OCI-LY3 (cell line): ENCODE measurements around the gene SECISBP2.

Experiments
- H2AFZ ChIP-seq: fragments of 200-600, 300-600 bp; shearing (Covaris generic); 2 replicates; pipeline ENCODE4 v1.6.0; 2014; ENCODE audit warnings: antibody characterized with exemption, low read depth, low read length
- H3K27ac ChIP-seq: fragments of 200-600, 300-600 bp; sonication (generic); 2 replicates; pipeline ENCODE4 v1.5.1; 2014; ENCODE audit warnings: mild to moderate bottlenecking, low read length, moderate library complexity, mixed read lengths
- H3K27me3 ChIP-seq: fragments of 200-600, 300-600 bp; sonication (generic); 2 replicates; pipeline ENCODE4 v1.6.1; 2014; ENCODE audit warnings: low read depth, low read length, mixed read lengths
- H3K36me3 ChIP-seq: fragments of 200-600, 300-600 bp; sonication (generic); replicated peaks from 2 replicates; pipeline ENCODE3; 2014; ENCODE audit warnings: low read depth, low read length, mixed read lengths
- H3K4me1 ChIP-seq: fragments of 300-600, 200-600 bp; sonication (generic); 2 replicates; pipeline ENCODE4 v1.6.1; 2014; ENCODE audit warnings: low read length, mixed read lengths
- H3K4me2 ChIP-seq: fragments of 200-600, 300-600 bp; sonication (generic); 2 replicates; pipeline ENCODE4 v1.6.1; 2014; ENCODE audit warnings: low read length, mixed read lengths
- H3K4me3 ChIP-seq: fragments of 300-600, 200-600 bp; sonication (generic); 2 replicates; pipeline ENCODE4 v1.5.1; 2014; ENCODE audit warnings: antibody characterized with exemption, mild to moderate bottlenecking, low read length, moderate library complexity
- H3K79me2 ChIP-seq: fragments of 300-600, 200-600 bp; shearing (Covaris generic); 2 replicates; pipeline ENCODE4 v1.6.1; 2014; ENCODE audit warnings: mild to moderate bottlenecking, low read length, mixed read lengths
- H3K9ac ChIP-seq: fragments of 300-600, 200-600 bp; shearing (Covaris generic); 2 replicates; pipeline ENCODE4 v1.6.0; 2014; ENCODE audit warnings: mild to moderate bottlenecking, low read length, moderate library complexity
- H3K9me3 ChIP-seq: fragments of 200-600, 300-600 bp; shearing (Covaris generic); 2 replicates; pipeline ENCODE4 v1.6.1; 2014; ENCODE audit warnings: low read length, mixed read lengths; ENCODE audit not compliant: insufficient read depth
- H4K20me1 ChIP-seq: fragments of 200-600, 300-600 bp; sonication (generic); 2 replicates; pipeline ENCODE4 v1.6.1; 2016; ENCODE audit warnings: low read length, mixed read lengths; ENCODE audit not compliant: insufficient read depth
- CTCF ChIP-seq: fragments of 200-600, 300-600 bp; sonication (generic); IDR thresholded peaks from 2 replicates; pipeline ENCODE4 v1.5.1; 2014; ENCODE audit warnings: antibody characterized with exemption, low read length, low read depth
- EZH2phosphoT487 ChIP-seq: fragments of 200-600 bp; shearing (Covaris generic); IDR thresholded peaks from 2 replicates; pipeline ENCODE4 v1.6.1; 2018; ENCODE audit warnings: antibody characterized with exemption, mixed run types, low read depth

Gene SECISBP2

GRCh38 chr9:89377411-89377810, 59.1 kb downstream of the SECISBP2 start:
- Histone ChIP-seq H3K9me3 (no peaks in the 10 kb centered on the region), H3K4me3 (no peak overlapping the region), H3K79me2 (no peaks in the 10 kb centered on the region), H2AFZ (no peak overlapping the region), H3K9ac (no peak overlapping the region), H3K36me3 (no peaks in the 10 kb centered on the region), H3K27me3 (no peaks in the 10 kb centered on the region), H4K20me1 (no peaks in the 10 kb centered on the region), H3K27ac (no peak overlapping the region), H3K4me1 (peaks cover 6% of the 10 kb centered on the region), H3K4me2 (no peak overlapping the region)
- TF ChIP-seq EZH2phosphoT487 (no peak), CTCF (no peak)

- H3K9ac ChIP-seq, result no peak overlapping the region
- no peaks in the 10 kb centered on the region for H3K9me3 ChIP-seq
- no peaks in the 10 kb centered on the region for H3K27me3 ChIP-seq
- TF ChIP-seq EZH2phosphoT487, result no peak
- no peak for TF ChIP-seq CTCF
- no peaks in the 10 kb centered on the region for H3K79me2 ChIP-seq
- H3K4me3 ChIP-seq, result no peak overlapping the region
- no peak overlapping the region for H3K27ac ChIP-seq
- peaks cover 6% of the 10 kb centered on the region for H3K4me1 ChIP-seq
- no peaks in the 10 kb centered on the region for H3K36me3 ChIP-seq
- no peaks in the 10 kb centered on the region for H4K20me1 ChIP-seq
- H3K4me2 ChIP-seq, result no peak overlapping the region
- H2AFZ ChIP-seq, result no peak overlapping the region
Measured at GRCh38 chr9:89378541-89378940, 60.2 kb downstream of the SECISBP2 start.

- Histone ChIP-seq H3K9me3 (no peaks in the 10 kb centered on the region), H3K4me1 (peaks cover 6% of the 10 kb centered on the region), H3K9ac (no peak overlapping the region), H2AFZ (no peak overlapping the region), H3K79me2 (no peaks in the 10 kb centered on the region), H3K36me3 (no peaks in the 10 kb centered on the region), H3K4me2 (no peak overlapping the region), H3K27me3 (no peaks in the 10 kb centered on the region), H3K27ac (no peak overlapping the region), H4K20me1 (no peaks in the 10 kb centered on the region), H3K4me3 (no peak overlapping the region)
- no peak for TF ChIP-seq CTCF
- TF ChIP-seq EZH2phosphoT487, result no peak
Measured at GRCh38 chr9:89379031-89379430, 60.7 kb downstream of the SECISBP2 start.

GRCh38 chr9:89379508-89380115, 61.3 kb downstream of the SECISBP2 start:
- TF ChIP-seq EZH2phosphoT487 (no peak), CTCF (no peak)
- no peaks in the 10 kb centered on the region for H3K27me3 ChIP-seq
- no peak overlapping the region for H2AFZ ChIP-seq
- no peaks in the 10 kb centered on the region for H4K20me1 ChIP-seq
- no peaks in the 10 kb centered on the region for H3K79me2 ChIP-seq
- no peak overlapping the region for H3K4me3 ChIP-seq
- no peaks in the 10 kb centered on the region for H3K9me3 ChIP-seq
- H3K36me3 ChIP-seq, result no peaks in the 10 kb centered on the region
- no peak overlapping the region for H3K4me2 ChIP-seq
- H3K4me1 ChIP-seq, result peaks cover 6% of the 10 kb centered on the region
- no peak overlapping the region for H3K9ac ChIP-seq
- no peak overlapping the region for H3K27ac ChIP-seq
